Measurements from ENCODE around the gene EPHB2. TPM values are rescaled to one million over a fixed set of nuclear protein-coding genes. Genes with fewer than 3 reads are reported as not detected.

Gene EPHB2
- polyA plus RNA-seq, 1 donor from 2014 or later, result not detected

DNA sequence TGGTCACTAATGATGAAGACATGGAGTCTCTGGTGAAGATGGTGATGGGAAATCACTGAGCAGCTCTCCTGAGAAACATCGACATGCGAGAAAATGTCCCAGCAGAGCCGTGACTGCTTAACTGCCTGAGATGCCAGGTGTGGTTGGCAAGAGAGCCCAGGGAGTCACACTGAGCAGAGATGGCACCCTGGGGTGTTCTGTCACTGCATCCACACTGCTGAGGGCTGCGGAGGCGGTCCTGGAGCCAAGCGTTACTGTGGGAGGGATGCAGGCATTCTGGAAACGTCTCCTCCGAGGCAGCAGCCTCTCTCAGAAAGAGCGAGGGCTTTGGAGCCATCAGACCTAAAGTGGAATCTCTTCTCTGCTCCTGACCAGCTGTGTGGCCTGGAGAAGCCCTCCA is 57.2 kb downstream of the EPHB2 start:
- H3K27ac Mint-ChIP-seq, result no peak overlapping the region
- H3K4me3 Mint-ChIP-seq, result no peak overlapping the region
- H3K36me3 Mint-ChIP-seq, result no peaks in the 10 kb centered on the region
- peaks cover 0 to 1% (median 0%) of the 10 kb centered on the region in 3 donors for H3K9me3 Mint-ChIP-seq
- H3K4me1 Mint-ChIP-seq, result no peaks in the 10 kb centered on the region
- peaks cover 4% of the 10 kb centered on the region for H3K27me3 Mint-ChIP-seq

DNA sequence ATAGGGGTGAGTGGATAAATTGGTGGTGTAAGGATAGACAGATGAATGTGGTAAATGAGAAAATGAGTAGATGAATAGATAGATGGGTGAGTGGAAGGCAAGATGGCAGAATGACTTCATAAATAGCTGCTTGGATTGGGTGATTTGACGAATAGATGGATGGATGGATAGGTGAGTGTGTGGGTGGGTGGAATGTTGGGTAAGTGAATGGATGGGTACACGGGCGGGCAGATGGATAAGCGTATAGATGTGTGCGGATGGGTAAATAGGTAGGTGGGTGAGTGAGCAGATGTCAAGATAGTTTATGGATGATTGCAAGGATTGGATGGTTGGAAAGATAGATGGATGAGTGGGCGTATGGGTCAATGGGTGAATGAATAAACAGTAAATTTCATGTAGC is 59.3 kb downstream of the EPHB2 start:
- Mint-ChIP-seq H3K27ac (no peak overlapping the region), H3K36me3 (no peaks in the 10 kb centered on the region), H3K27me3 (peaks cover 4% of the 10 kb centered on the region), H3K4me3 (no peak overlapping the region), H3K4me1 (no peaks in the 10 kb centered on the region), H3K9me3 (peaks cover 0 to 1% (median 0%) of the 10 kb centered on the region in 3 donors)

DNA sequence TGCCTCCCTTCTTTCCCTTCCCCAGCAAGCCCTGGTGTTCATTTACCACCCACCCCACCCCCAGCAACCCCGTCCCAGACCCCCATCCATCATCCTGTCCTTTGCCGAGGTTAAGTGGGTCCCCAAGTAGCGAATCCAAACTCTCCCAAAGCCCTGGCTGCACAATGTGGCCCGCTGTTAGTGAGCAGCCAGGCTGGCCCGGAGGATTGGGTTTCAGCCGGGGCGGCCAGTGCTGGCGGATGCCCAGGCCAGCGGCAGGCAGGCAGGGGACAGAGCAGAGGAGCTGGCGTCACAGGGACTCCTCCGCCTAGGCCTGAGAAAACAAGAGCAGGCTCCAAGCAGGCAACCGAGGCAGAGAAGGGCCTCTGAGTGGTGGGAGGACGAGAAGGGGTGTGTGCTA is 61.4 kb downstream of the EPHB2 start:
- Mint-ChIP-seq H3K4me3 (no peak overlapping the region), H3K36me3 (no peaks in the 10 kb centered on the region), H3K27ac (no peak overlapping the region), H3K9me3 (peaks cover 0 to 1% (median 0%) of the 10 kb centered on the region in 3 donors), H3K27me3 (peaks cover 7% of the 10 kb centered on the region), H3K4me1 (no peaks in the 10 kb centered on the region)

DNA sequence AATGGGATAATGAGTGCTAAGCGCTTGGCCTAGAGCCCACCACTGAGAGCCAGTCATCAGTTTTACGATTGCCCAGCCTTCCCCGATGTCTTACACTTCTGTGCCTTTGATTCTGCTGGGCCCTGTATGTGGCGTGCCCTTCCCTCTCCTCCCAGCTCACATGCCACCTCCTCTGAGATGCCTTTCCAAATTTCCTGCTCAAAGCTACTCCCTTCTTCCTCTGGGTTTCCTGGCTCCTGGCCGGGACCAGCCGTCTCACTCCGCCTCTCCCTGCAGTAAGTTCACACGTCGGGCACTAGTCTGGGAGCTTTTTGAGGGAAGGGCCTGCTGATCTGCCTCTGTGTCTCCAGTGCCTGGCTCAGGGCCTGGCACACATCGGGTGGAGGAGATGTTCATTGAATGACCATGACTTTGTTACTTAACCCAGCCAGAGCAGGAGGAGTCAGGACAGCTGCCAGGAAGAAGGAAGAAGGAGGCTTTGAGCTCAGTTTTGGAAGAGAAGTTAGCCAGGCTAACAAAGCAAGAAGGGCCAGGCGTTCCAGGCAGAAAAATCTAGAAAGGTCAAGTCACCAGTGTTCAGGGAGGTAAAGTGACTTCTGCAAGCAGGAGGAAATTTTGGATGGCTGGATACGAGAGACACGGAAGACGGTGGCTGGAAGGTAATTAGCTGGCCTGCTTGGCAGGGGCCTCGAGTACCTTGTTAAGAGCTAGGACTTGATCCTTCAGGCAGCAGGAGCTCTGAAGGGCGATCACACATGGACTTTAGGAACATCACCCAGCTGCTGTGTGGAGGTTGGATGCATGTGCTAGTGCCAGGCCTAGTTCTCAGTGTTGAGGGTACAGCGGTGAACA is 63.6 kb downstream of the EPHB2 start:
- Mint-ChIP-seq H3K4me3 (no peak overlapping the region), H3K9me3 (peaks cover 0 to 1% (median 0%) of the 10 kb centered on the region in 3 donors), H3K4me1 (no peaks in the 10 kb centered on the region), H3K27me3 (peaks cover 16% of the 10 kb centered on the region), H3K36me3 (no peaks in the 10 kb centered on the region), H3K27ac (no peak overlapping the region)

DNA sequence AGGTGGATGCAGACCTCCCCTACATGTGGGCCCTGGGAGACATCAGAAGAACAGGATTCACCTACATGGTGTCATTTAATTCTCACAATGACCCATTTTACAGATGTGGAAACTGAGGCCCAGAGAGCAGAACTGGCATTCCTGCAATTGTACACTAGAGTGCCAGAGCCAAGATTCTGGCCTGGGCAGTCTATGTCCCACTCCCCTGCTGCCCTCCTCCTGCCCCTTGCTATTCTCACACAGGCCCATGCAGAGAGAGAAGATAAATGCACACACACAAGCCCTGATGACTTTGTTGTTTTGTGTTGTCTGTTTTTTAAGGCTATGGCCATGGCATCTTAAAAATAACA is 64.2 kb downstream of the EPHB2 start:
- H3K27me3 Mint-ChIP-seq, result peaks cover 14% of the 10 kb centered on the region

DNA sequence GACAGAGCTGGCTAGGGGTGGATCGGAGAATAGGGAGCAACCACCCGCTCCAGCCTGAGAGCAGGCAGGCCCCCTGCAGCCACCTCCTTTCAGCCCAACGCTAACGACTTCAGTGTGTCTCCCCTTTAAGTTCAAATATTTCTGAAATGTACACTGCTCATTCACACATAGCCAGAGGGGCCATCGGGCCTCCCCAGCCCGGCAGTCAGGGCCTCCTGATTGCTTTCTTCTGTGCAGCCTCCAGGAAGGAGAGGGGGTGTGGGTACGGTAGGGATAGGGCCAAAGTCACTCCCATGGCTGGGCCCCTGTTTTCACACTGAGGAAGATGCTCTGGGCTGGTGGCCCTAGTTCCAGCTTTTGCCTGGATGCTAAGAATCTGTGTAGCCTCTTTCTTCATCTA is 64.8 kb downstream of the EPHB2 start:
- Mint-ChIP-seq H3K4me3 (no peak overlapping the region), H3K27ac (no peak overlapping the region), H3K9me3 (no peaks in the 10 kb centered on the region), H3K36me3 (no peaks in the 10 kb centered on the region), H3K27me3 (peaks cover 14% of the 10 kb centered on the region), H3K4me1 (no peaks in the 10 kb centered on the region)

More for the DNA sequence above, 64.2 kb downstream of the EPHB2 start:
- Mint-ChIP-seq H3K4me3 (no peak overlapping the region), H3K36me3 (no peaks in the 10 kb centered on the region), H3K9me3 (peaks cover 0 to 1% (median 0%) of the 10 kb centered on the region in 3 donors), H3K4me1 (no peaks in the 10 kb centered on the region), H3K27ac (no peak overlapping the region)

DNA sequence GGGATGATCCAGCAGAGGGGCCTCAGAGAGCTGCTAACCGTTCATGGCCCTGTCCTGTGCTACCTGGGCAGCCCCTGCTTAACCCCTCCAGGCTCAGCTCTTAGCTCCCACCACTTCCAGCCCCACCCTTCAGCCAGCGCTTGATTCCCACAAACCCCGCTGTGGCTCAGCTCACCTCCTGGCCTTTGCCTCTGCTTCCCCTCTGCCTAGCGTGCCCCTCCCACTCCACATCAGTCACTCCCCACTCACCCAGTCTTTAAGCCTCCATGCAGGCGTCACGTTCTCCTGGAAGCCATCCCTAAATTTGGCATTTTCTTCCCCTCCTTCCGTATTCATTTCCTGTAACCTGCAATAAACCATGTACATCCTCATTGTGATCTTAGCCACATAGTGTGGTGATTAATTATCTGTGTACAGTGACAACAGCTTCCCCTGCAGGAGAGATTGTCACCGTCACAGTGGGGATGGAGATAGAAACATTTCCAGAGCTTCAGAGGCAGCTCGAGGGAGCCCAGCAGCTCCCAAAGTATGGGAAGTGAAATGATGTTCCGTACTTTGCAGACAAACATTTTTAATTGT is 65.5 kb downstream of the EPHB2 start:
- Mint-ChIP-seq H3K9me3 (no peaks in the 10 kb centered on the region), H3K4me3 (no peak overlapping the region), H3K27ac (no peak overlapping the region), H3K4me1 (no peaks in the 10 kb centered on the region), H3K27me3 (peaks cover 17% of the 10 kb centered on the region), H3K36me3 (no peaks in the 10 kb centered on the region)

DNA sequence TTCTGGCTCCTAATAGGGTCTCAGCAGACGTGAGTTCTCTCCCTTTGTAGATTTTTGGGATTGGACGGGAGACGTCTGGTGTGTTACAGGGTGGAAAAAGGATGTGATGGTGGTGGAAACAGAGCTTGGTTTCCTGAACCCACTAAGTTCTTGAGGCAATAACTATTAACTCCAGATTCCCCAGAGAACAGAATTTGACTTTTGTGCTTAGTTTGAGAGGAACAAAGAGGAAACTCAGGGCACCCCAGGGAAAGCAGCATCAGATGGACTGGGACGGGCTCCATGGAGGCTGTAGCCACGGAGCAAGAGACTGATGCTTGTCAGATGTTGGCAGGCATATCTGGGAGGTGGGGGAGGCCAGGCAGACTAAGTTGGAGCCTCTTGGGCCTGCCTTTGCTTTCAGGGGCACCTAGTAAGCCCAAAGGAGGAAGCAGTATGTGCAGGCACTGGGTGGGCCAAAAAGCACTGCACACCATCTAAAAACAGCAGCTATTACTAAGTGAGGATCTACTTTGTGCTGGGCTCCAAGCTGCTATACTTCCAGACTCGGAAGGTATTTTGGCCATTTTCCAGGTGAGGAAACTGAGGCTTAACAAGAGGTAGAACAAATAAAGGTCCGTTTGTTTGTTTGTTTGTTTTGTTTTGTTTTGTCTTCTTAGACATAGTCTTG is 66.9 kb downstream of the EPHB2 start:
- Mint-ChIP-seq H3K27ac (no peak overlapping the region), H3K9me3 (no peaks in the 10 kb centered on the region), H3K4me1 (no peaks in the 10 kb centered on the region), H3K36me3 (no peaks in the 10 kb centered on the region), H3K4me3 (no peak overlapping the region), H3K27me3 (peaks cover 17% of the 10 kb centered on the region)

DNA sequence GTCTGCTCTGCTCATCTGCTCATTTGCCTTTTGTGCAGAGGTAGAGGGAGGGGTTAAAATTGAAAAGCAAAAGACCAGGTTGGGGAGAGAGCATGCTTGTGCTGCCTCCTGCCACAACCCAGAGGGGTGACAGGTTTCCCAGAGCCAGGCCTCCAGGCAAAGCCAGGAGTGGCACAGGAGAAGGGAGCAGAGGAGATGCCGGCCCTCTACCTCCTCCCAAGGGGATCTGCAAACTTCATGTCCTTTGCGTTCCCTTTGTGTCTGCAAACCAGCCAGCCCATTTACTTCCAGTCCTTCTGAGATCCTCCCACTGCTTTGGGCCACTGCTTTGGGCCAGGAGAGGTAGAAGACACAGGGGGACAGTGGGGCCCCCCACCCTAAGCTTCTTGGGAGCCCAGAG is 67.8 kb downstream of the EPHB2 start:
- Mint-ChIP-seq H3K4me3 (no peak overlapping the region), H3K36me3 (no peaks in the 10 kb centered on the region), H3K27me3 (peaks cover 15% of the 10 kb centered on the region), H3K9me3 (no peaks in the 10 kb centered on the region), H3K27ac (no peak overlapping the region), H3K4me1 (no peaks in the 10 kb centered on the region)

DNA sequence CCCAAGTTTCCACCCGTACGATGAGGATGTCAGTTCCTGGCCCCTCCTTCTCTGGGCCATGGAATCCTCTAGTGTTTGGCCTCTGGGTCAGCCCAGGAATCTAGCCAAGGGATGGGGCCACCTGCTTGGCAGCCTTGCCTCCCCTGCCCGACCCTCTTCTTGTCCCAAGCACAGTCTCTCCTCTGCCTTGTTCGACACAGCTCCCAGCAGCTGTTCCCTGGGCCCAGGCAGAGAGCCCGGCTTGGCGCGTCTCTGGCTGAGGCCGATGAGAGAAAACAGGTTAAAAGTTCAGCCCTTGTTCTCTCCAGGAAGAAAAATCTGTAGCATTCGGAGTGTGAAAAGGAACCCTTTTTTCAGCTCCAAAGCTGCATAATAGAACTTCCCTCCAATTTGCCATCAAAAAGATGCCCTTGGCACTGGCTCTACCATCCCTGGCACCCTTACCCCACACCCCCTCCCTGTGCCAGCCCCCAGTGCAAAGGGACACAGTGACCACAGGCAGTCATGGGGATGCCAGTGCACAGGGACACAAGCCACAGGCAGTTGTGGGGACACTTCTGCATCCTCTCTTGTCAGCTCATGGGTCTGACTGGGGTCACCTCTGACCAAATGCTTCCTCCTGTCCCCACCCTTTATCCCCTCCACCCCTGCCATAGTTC is 68.4 kb downstream of the EPHB2 start:
- Mint-ChIP-seq H3K4me1 (no peaks in the 10 kb centered on the region), H3K27ac (no peak overlapping the region), H3K36me3 (no peaks in the 10 kb centered on the region), H3K9me3 (no peaks in the 10 kb centered on the region), H3K4me3 (no peak overlapping the region), H3K27me3 (peaks cover 15% of the 10 kb centered on the region)

DNA sequence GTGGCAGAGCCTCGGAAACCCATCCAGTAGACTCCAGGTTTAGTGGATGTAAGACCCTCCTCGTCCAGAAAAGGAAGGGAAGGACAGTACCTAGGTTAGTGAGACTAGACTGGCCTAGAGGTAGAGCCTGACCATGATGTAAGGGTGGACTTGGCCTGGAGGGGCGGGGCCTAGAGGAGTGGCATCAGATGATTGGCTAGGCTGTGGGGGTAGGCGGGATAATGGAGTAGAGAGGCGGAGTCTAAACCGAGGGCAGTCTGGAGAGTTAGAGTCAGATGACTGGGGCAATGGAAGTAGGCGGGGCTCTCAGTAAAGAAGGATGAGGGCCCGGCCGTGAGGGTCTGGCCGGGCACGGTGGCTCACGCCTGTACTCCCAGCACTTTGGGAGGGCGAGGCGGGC is 70.1 kb downstream of the EPHB2 start:
- H3K27ac Mint-ChIP-seq, result no peak overlapping the region

DNA sequence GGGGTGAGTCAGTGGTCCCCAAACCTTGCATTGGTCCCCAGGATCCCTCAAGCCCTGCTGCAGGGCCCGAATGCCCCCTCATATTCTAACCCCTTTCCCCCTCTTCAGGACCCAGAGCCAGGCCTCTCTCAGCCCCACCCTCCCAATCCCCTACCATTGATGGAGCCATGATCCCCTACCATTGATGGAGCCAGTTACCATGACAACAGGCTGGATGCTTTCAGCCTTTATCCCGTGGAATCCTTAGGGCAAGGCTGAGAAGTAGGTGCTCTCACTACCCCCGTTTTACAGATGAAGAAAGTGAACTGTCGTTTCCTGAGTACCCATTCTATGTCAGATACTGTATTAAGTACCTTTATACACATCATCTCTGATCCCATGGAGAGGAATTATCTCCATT is 70.8 kb downstream of the EPHB2 start:
- H3K4me3 Mint-ChIP-seq, result no peak overlapping the region
- no peaks in the 10 kb centered on the region for H3K9me3 Mint-ChIP-seq
- H3K4me1 Mint-ChIP-seq, result no peaks in the 10 kb centered on the region
- peaks cover 15% of the 10 kb centered on the region for H3K27me3 Mint-ChIP-seq
- no peak overlapping the region for H3K27ac Mint-ChIP-seq
- H3K36me3 Mint-ChIP-seq, result no peaks in the 10 kb centered on the region

More for the DNA sequence above, 70.1 kb downstream of the EPHB2 start:
- no peaks in the 10 kb centered on the region for H3K9me3 Mint-ChIP-seq
- no peaks in the 10 kb centered on the region for H3K36me3 Mint-ChIP-seq
- peaks cover 15% of the 10 kb centered on the region for H3K27me3 Mint-ChIP-seq
- H3K4me1 Mint-ChIP-seq, result no peaks in the 10 kb centered on the region
- no peak overlapping the region for H3K4me3 Mint-ChIP-seq

DNA sequence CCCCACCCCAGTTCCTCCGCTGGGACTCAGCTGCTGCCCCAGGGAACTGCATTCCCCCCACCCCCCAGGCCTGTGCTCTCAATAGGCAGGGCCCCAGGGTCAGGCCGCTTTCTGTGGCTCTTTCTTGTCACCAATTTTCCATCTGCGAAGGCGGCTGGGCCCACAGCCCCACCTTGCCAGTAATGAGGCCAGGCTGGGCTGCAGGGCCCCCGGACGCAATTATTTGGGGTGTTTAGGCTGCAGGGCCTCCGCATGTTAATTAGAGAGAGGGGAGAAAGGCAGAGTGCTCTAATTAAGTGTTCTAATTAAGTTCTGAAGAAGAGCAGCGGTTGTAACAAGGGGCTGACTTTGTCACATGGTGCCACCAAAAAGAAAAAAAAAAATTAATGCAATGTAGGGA is 71.8 kb downstream of the EPHB2 start:
- H3K27me3 Mint-ChIP-seq, result peaks cover 12% of the 10 kb centered on the region
- H3K9me3 Mint-ChIP-seq, result no peaks in the 10 kb centered on the region
- no peaks in the 10 kb centered on the region for H3K4me1 Mint-ChIP-seq

DNA sequence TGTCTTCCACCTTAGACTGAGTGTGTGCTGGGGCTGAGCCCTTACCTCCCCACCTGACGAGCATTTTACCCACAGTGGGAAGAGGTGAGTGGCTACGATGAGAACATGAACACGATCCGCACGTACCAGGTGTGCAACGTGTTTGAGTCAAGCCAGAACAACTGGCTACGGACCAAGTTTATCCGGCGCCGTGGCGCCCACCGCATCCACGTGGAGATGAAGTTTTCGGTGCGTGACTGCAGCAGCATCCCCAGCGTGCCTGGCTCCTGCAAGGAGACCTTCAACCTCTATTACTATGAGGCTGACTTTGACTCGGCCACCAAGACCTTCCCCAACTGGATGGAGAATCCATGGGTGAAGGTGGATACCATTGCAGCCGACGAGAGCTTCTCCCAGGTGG is 73.7 kb downstream of the EPHB2 start:
- H3K36me3 Mint-ChIP-seq, result no peaks in the 10 kb centered on the region
- H3K4me1 Mint-ChIP-seq, result no peaks in the 10 kb centered on the region
- no peak overlapping the region for H3K4me3 Mint-ChIP-seq
- peaks cover 3% of the 10 kb centered on the region for H3K27me3 Mint-ChIP-seq
- no peaks in the 10 kb centered on the region for H3K9me3 Mint-ChIP-seq
- H3K27ac Mint-ChIP-seq, result no peak overlapping the region

More for the DNA sequence above, 71.8 kb downstream of the EPHB2 start:
- H3K36me3 Mint-ChIP-seq, result no peaks in the 10 kb centered on the region
- H3K4me3 Mint-ChIP-seq, result peak overlapping the region in 1 of 4 donors; percentile 47
- no peak overlapping the region for H3K27ac Mint-ChIP-seq

DNA sequence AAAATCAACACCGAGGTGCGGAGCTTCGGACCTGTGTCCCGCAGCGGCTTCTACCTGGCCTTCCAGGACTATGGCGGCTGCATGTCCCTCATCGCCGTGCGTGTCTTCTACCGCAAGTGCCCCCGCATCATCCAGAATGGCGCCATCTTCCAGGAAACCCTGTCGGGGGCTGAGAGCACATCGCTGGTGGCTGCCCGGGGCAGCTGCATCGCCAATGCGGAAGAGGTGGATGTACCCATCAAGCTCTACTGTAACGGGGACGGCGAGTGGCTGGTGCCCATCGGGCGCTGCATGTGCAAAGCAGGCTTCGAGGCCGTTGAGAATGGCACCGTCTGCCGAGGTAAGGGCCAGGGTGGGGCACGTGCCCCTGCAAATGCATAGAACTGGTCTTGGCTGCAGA is 74.1 kb downstream of the EPHB2 start:
- Mint-ChIP-seq H3K9me3 (no peaks in the 10 kb centered on the region), H3K27me3 (peaks cover 3% of the 10 kb centered on the region), H3K36me3 (no peaks in the 10 kb centered on the region), H3K4me3 (no peak overlapping the region), H3K4me1 (no peaks in the 10 kb centered on the region), H3K27ac (no peak overlapping the region)
